Naive thymus-derived CD4-positive, alpha-beta T cell (primary cell): ENCODE measurements around the gene FCN2. TPM values are rescaled to one million over a fixed set of nuclear protein-coding genes. Genes with fewer than 3 reads are reported as not detected.

Source experiments
- ATAC-seq: fragments of 150-1000 bp; cut with Tn5 transposase; 2 replicates; pipeline ENCODE4 v1.10.0; 2021; ENCODE audit warnings: mild to moderate bottlenecking, moderate library complexity
- CTCF ChIA-PET: fragments of 350-600 bp; sonication (Branson Sonifier 250); formaldehyde crosslinking; loops from one replicate; lab custom pipeline; 2021; ENCODE audit warnings: antibody characterized with exemption; lab: Charles Lee
- POLR2A ChIA-PET: fragments of 350-600 bp; sonication (Branson Sonifier 250); formaldehyde crosslinking; loops from one replicate; lab custom pipeline; 2021; ENCODE audit warnings: antibody characterized with exemption, inconsistent platforms; lab: Charles Lee
- DNase-seq, 9 donors: peaks; one replicate each; pipeline versions ENCODE4 v3.0.0 to v3.0.0-alpha.2; 2020 to 2022; ENCODE audit warnings: mixed read lengths in 1 of 9
- H3K27ac ChIP-seq: one replicate; pipeline ENCODE4 v1.7.0; 2013; ENCODE audit warnings: mild to moderate bottlenecking, low read depth, low read length, moderate library complexity
- H3K27me3 ChIP-seq, 2 donors: one replicate each; pipeline ENCODE4 v1.7.0; 2013; ENCODE audit warnings: low read length in 2 of 2, mild to moderate bottlenecking in 2 of 2, moderate library complexity in 2 of 2; ENCODE audit not compliant: control insufficient read depth in 2 of 2, insufficient read depth in 2 of 2
- H3K36me3 ChIP-seq, 3 experiments: 1 replicate in 2 of 3; 2 replicates in 1 of 3; pipeline ENCODE4 v1.7.0; 2013; ENCODE audit warnings: low read length in 3 of 3, mild to moderate bottlenecking in 3 of 3, moderate library complexity in 1 of 3; ENCODE audit not compliant: insufficient read depth in 3 of 3, control insufficient read depth in 2 of 3
- H3K4me1 ChIP-seq, 2 donors: one replicate each; pipeline ENCODE4 v1.7.0; 2013; ENCODE audit warnings: low read length in 2 of 2, mild to moderate bottlenecking in 2 of 2, moderate library complexity in 1 of 2; ENCODE audit not compliant: control insufficient read depth in 2 of 2, insufficient read depth in 2 of 2
- H3K4me3 ChIP-seq: 2 replicates; pipeline ENCODE4 v1.7.0; 2013; ENCODE audit warnings: mild to moderate bottlenecking, low read length
- H3K9me3 ChIP-seq, 3 experiments: 1 replicate in 2 of 3; 2 replicates in 1 of 3; pipeline ENCODE4 v1.7.0; 2013; ENCODE audit warnings: low read length in 3 of 3; ENCODE audit not compliant: control insufficient read depth in 2 of 3
- H3K27ac Mint-ChIP-seq, 9 donors: one replicate each; pipeline ENCODE4 v1.8.0; 2020 to 2022; ENCODE audit warnings: mixed read lengths in 9 of 9, mild to moderate bottlenecking in 8 of 9, moderate library complexity in 5 of 9, inconsistent platforms in 2 of 9
- H3K27me3 Mint-ChIP-seq, 5 donors: one replicate each; pipeline ENCODE4 v1.8.0; 2021 to 2022; ENCODE audit warnings: mixed read lengths in 5 of 5, mild to moderate bottlenecking in 1 of 5
- H3K36me3 Mint-ChIP-seq, 5 donors: one replicate each; pipeline ENCODE4 v1.8.0; 2020 to 2022; ENCODE audit warnings: mixed read lengths in 5 of 5, mild to moderate bottlenecking in 3 of 5, inconsistent platforms in 1 of 5
- H3K4me1 Mint-ChIP-seq, 7 donors: one replicate each; pipeline ENCODE4 v1.8.0; 2020 to 2022; ENCODE audit warnings: mixed read lengths in 7 of 7, mild to moderate bottlenecking in 3 of 7, inconsistent platforms in 1 of 7
- H3K4me3 Mint-ChIP-seq, 10 donors: one replicate each; pipeline ENCODE4 v1.8.0; 2020 to 2022; ENCODE audit warnings: mild to moderate bottlenecking in 10 of 10, mixed read lengths in 10 of 10, moderate library complexity in 6 of 10, inconsistent platforms in 2 of 10
- H3K9me3 Mint-ChIP-seq, 11 donors: one replicate each; pipeline ENCODE4 v1.8.0; 2020 to 2022; ENCODE audit warnings: mixed read lengths in 11 of 11, mild to moderate bottlenecking in 4 of 11, inconsistent platforms in 1 of 11, moderate library complexity in 1 of 11
- intact Hi-C, 2 donors: fragments of 100-400 bp; cut with micrococcal nuclease; formaldehyde crosslinking; loops; one replicate each; pipeline ENCODE4 v1.15.1; 2023
- polyA plus RNA-seq, 2 donors: library from polyadenylated mRNA; unstranded; fragments of 300-500 nt; fragmentation: Illumina TruSeq; gene quantifications; one replicate each; pipeline ENCODE4 v1.2.3, GENCODE V29; 2021
- total RNA-seq, 6 experiments: library from RNA in 5 of 6; stranded (reverse) in 5 of 6; gene quantifications; 1 replicate in 5 of 6; 2 replicates in 1 of 6; pipeline ENCODE4 v1.2.3 and lab custom pipeline; 2021 to 2026

Gene FCN2
- total RNA-seq, result not detected
- not detected for polyA plus RNA-seq
- total RNA-seq (lab: John Stamatoyannopoulos, UW), result not detected

- H3K4me3 Mint-ChIP-seq, result no peak within 1 kb of the TSS
- Histone ChIP-seq H3K4me3 (no peak within 1 kb of the TSS), H3K27me3 (no peaks in the 10 kb centered on the region), H3K36me3 (no peaks in the 10 kb centered on the region), H3K27ac (no peak within 1 kb of the TSS), H3K9me3 (no peaks in the 10 kb centered on the region), H3K4me1 (no peaks in the 10 kb centered on the region)
- peaks cover 0 to 11% (median 3%) of the 10 kb centered on the region in 5 donors for H3K27me3 Mint-ChIP-seq
- ATAC-seq (no peak), DNase-seq (no peak)
- POLR2A ChIA-PET, result no interaction called here
- CTCF ChIA-PET, result no interaction called here
- peaks cover 0 to 1% (median 0%) of the 10 kb centered on the region in 11 donors for H3K9me3 Mint-ChIP-seq
- intact Hi-C loops, result no loop called here
- no peaks in the 10 kb centered on the region for H3K36me3 Mint-ChIP-seq
- no peaks in the 10 kb centered on the region for H3K4me1 Mint-ChIP-seq
- no peak within 1 kb of the TSS for H3K27ac Mint-ChIP-seq
These were observed at the start of gene FCN2 for GRCh38 chr9:134880484-134881312. Gene FCN2 (plus strand): TSS chr9:134880810. CDS start chr9:134880822, 12 bp downstream.

GRCh38 chr9:134830926-134831720, 49.5 kb upstream of the FCN2 start:
- Mint-ChIP-seq H3K27ac (no peak overlapping the region), H3K4me3 (no peak overlapping the region)

GRCh38 chr9:134832471-134832870, 48.1 kb upstream of the FCN2 start:
- CTCF ChIA-PET, result no interaction called here
- no peaks in the 10 kb centered on the region for H3K27me3 Mint-ChIP-seq

More at GRCh38 chr9:134830926-134831720, 49.5 kb upstream of the FCN2 start:
- Mint-ChIP-seq H3K27me3 (no peaks in the 10 kb centered on the region), H3K9me3 (no peaks in the 10 kb centered on the region), H3K4me1 (peaks cover 0 to 2% (median 0%) of the 10 kb centered on the region in 7 donors), H3K36me3 (no peaks in the 10 kb centered on the region)
- ATAC-seq (no peak), DNase-seq (no peak)
- ChIA-PET CTCF (no interaction called here), POLR2A (no interaction called here)
- no peaks in the 10 kb centered on the region for H3K4me1 ChIP-seq
- H3K9me3 ChIP-seq, result no peaks in the 10 kb centered on the region
- no peaks in the 10 kb centered on the region for H3K36me3 ChIP-seq
- no peak overlapping the region for H3K4me3 ChIP-seq
- intact Hi-C loops, result no loop called here
- no peaks in the 10 kb centered on the region for H3K27me3 ChIP-seq
- H3K27ac ChIP-seq, result no peak overlapping the region

GRCh38 chr9:134833294-134833880, 47.2 kb upstream of the FCN2 start:
- ChIA-PET POLR2A (no interaction called here), CTCF (no interaction called here)

More at GRCh38 chr9:134832471-134832870, 48.1 kb upstream of the FCN2 start:
- Mint-ChIP-seq H3K9me3 (no peaks in the 10 kb centered on the region), H3K27ac (no peak overlapping the region), H3K4me1 (no peaks in the 10 kb centered on the region), H3K36me3 (no peaks in the 10 kb centered on the region), H3K4me3 (no peak overlapping the region)
- Histone ChIP-seq H3K27me3 (no peaks in the 10 kb centered on the region), H3K9me3 (no peaks in the 10 kb centered on the region), H3K4me1 (no peaks in the 10 kb centered on the region), H3K27ac (no peak overlapping the region), H3K4me3 (no peak overlapping the region), H3K36me3 (no peaks in the 10 kb centered on the region)
- POLR2A ChIA-PET, result no interaction called here
- ATAC-seq, result no peak
- DNase-seq, result no peak
- intact Hi-C loops, result no loop called here

GRCh38 chr9:134834217-134834956, 46.2 kb upstream of the FCN2 start:
- intact Hi-C loops, result no loop called here

More at GRCh38 chr9:134833294-134833880, 47.2 kb upstream of the FCN2 start:
- Mint-ChIP-seq H3K27me3 (no peaks in the 10 kb centered on the region), H3K4me3 (no peak overlapping the region), H3K27ac (no peak overlapping the region), H3K4me1 (no peaks in the 10 kb centered on the region), H3K9me3 (no peaks in the 10 kb centered on the region), H3K36me3 (no peaks in the 10 kb centered on the region)
- H3K4me3 ChIP-seq, result no peak overlapping the region
- no peak for DNase-seq
- intact Hi-C loops, result no loop called here
- no peaks in the 10 kb centered on the region for H3K36me3 ChIP-seq
- no peaks in the 10 kb centered on the region for H3K27me3 ChIP-seq
- H3K9me3 ChIP-seq, result no peaks in the 10 kb centered on the region
- no peak for ATAC-seq
- no peaks in the 10 kb centered on the region for H3K4me1 ChIP-seq
- no peak overlapping the region for H3K27ac ChIP-seq

GRCh38 chr9:134834957-134835419, 45.6 kb upstream of the FCN2 start:
- ATAC-seq, result no peak
- H3K36me3 ChIP-seq, result no peaks in the 10 kb centered on the region
- no peak for DNase-seq
- no peaks in the 10 kb centered on the region for H3K27me3 ChIP-seq
- H3K9me3 ChIP-seq, result no peaks in the 10 kb centered on the region
- no peak overlapping the region for H3K4me3 Mint-ChIP-seq
- H3K4me1 Mint-ChIP-seq, result no peaks in the 10 kb centered on the region
- no peak overlapping the region for H3K27ac Mint-ChIP-seq
- ChIA-PET POLR2A (no interaction called here), CTCF (no interaction called here)
- no peaks in the 10 kb centered on the region for H3K4me1 ChIP-seq
- intact Hi-C loops, result no loop called here
- no peak overlapping the region for H3K27ac ChIP-seq
- H3K27me3 Mint-ChIP-seq, result no peaks in the 10 kb centered on the region
- no peaks in the 10 kb centered on the region for H3K36me3 Mint-ChIP-seq
- H3K4me3 ChIP-seq, result no peak overlapping the region
- H3K9me3 Mint-ChIP-seq, result no peaks in the 10 kb centered on the region

More at GRCh38 chr9:134834217-134834956, 46.2 kb upstream of the FCN2 start:
- H3K9me3 ChIP-seq, result no peaks in the 10 kb centered on the region
- Mint-ChIP-seq H3K4me3 (no peak overlapping the region), H3K27ac (no peak overlapping the region), H3K4me1 (no peaks in the 10 kb centered on the region), H3K9me3 (no peaks in the 10 kb centered on the region), H3K36me3 (no peaks in the 10 kb centered on the region), H3K27me3 (no peaks in the 10 kb centered on the region)
- H3K4me1 ChIP-seq, result no peaks in the 10 kb centered on the region
- H3K4me3 ChIP-seq, result no peak overlapping the region
- no peaks in the 10 kb centered on the region for H3K27me3 ChIP-seq
- no peak overlapping the region for H3K27ac ChIP-seq
- ATAC-seq, result no peak
- CTCF ChIA-PET, result no interaction called here
- H3K36me3 ChIP-seq, result no peaks in the 10 kb centered on the region
- POLR2A ChIA-PET, result no interaction called here
- DNase-seq, result no peak
